HG03064 (cell line): ENCODE data around the gene IGF2R.

Experiments used
- ATAC-seq: cut with Tn5 transposase; IDR thresholded peaks from one replicate; pipeline ENCODE4 v1.9.1; 2021; ENCODE audit warnings: low read depth; ENCODE audit not compliant: unreplicated experiment

IGF2R gene

GRCh38 chr6:159972506-159973268 lies 3.8 kb downstream of the IGF2R start:
- no peak for ATAC-seq

DNA sequence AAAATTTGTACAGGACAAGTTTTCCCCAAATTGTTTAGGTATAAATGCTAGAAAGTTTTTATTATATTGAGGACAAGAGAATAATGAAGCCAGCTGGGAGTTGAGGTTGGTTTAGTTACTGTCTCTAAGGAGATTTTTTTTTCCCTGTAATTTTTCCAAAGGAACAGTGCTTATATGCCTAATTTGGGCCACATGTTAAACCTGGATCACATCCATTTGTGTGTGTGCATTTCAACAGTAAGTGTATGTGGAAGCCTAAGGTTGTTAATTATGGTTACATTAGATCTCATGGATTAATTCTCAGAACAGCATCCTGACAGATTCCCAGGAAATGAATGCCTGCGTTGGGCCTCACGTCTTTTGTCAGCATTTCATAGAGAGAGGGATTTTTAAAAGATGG lies 4.5 kb downstream of the IGF2R start:
- no peak for ATAC-seq

- peak; percentile 37 for ATAC-seq
Observed at GRCh38 chr6:159973951-159974350, 5.1 kb downstream of the IGF2R start.

GRCh38 chr6:159974932-159975331 lies 6.0 kb downstream of the IGF2R start:
- no peak for ATAC-seq

DNA sequence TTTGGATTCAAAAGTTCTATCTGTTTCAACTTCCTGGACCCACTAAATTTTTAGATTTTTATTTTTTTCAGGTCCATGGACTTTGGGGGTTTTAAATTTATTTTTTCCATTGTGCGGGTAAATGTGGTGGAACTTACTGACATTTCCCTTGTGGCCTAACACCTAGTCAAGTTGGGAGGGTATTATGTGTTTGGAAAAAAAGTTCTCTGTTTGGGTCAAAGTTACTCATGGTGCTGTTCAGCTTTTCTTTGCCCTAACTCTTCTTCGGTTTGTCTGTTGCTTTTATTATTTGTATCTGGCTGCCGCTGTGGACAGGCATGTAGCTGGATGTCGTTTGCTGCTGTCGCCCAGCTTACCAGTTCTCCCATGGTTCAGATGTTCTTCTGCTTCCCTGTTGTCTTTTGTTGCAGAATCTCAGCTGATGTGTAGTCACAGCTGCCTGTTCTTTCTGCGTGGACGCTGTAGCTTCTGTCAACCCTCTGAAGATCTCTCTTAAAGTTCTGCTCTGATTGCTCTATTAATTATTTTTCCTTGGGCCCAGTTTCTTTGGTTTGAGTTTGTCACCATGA lies 7.9 kb downstream of the IGF2R start:
- ATAC-seq = no peak

GRCh38 chr6:159977255-159977903 lies 8.5 kb downstream of the IGF2R start:
- no peak for ATAC-seq

GRCh38 chr6:159977904-159978268 lies 9.0 kb downstream of the IGF2R start:
- no peak for ATAC-seq

DNA sequence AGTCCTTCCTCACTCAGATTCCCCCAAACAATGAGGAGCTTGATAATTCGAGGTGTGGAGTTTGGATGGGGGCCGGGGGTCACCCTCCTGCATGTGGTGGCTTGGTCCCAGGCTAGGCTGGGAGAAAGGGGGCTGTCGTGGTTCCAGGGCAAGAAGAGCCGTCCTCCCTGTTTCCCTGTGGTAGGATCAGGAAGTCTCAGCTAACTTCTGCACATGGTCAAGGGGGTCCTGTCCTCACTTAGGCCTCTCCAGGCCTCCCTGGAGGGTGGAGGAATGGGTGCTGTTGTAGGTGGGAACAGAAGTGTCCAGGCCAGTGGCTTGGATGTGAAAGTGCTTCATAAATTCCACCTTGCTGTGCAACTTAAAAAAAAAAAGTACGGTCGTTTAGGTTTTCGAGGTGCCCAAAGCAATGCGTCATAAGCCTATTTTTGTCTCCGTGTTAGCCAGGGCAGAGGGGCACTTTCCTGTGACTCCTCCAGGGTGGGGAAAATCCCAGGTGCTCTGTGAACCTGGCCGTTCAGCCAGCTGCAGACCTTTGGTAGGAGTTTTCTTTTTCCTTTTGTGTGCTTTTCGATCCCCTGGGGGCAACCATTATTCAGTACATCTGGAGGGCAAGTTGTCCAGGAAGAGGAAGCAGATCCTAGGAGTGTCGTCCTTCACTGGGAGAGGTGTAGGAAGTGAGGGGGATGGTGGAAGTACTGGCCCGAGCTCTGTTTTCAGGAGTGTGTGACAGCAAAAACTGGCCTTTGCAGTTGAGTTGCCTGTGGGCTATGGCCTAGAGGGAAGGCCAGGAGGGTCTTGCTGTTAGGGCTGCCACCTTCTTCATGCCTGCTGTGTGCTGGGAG lies 9.6 kb downstream of the IGF2R start:
- ATAC-seq = peak; percentile 14

DNA sequence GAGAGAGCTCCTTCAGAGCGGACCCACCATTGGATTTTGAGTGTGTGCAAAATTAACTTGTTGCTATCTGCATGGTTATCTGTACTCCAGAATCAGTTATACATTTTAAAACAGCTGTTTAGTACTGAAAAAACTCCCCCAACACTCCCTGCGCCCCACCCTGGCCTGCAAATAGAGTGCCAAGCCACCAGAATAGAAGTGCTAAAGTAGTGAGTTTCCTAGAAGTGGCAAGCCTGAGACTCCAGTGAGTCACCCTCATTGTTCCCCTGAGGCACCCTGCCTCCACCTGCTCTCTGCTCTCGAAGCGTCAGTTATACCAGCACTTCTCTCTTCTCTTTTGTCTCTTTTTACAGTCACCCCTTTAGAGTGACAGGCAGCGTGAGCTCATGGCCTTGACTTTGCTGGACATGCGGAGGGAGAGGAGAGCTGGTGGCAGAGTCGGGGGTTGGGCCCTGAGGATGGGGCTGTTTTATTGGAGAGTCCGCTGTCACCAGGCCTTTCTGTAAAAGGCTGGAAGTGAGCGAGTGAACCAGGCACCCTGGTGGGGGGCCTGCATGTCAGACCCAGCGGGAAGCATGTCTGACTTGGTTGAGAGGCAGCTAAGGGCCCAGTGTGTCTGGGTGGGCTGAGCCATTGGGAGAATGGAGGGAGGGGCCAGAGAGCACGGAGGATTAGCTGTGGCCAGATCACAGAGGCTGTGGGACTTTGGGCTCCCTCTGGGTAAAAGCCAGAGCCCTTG lies 10.4 kb downstream of the IGF2R start:
- ATAC-seq = peak; percentile 63

- no peak for ATAC-seq
Observed at GRCh38 chr6:159980474-159980873, 11.6 kb downstream of the IGF2R start.

GRCh38 chr6:159981071-159981402 lies 12.2 kb downstream of the IGF2R start:
- no peak for ATAC-seq

- ATAC-seq = peak; percentile 50
Observed at GRCh38 chr6:159981403-159982245, 12.7 kb downstream of the IGF2R start.

DNA sequence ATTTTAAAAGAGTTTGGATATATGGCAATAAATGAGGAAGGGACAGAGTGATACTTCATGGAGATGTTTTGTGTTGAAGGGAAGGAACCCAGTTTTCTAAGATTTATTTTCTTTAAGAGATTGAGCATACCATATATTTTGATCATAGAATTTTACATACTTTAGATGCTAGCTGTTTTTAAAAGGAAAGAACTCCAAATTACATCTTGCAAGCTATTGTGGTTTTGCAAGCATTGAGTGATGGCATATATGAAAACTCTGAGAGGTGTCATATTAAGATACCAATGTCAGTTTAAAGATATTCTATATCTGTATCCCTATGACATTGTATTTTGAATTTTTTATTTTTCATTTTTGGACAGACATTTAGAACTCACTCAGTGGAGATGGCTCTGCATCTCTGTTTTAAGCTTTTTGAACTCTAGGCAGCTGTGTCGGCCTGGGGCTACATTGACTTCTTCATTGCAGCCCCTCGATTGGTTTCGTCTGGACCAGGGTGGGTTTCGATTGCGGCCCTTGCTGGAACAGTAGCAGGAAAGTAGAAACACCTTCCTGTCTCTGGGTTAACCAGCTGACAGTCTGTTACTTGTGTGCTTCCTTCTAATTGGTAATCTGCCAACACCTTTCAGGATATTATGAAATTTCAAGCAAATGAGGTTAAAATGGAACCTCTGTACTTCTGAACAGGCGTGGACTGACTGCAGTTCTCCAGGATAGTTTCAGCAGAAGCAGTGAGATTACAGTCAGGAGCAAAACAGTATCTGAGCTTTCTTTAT lies 14.0 kb downstream of the IGF2R start:
- no peak for ATAC-seq

GRCh38 chr6:159983641-159984080 lies 14.8 kb downstream of the IGF2R start:
- ATAC-seq = no peak

DNA sequence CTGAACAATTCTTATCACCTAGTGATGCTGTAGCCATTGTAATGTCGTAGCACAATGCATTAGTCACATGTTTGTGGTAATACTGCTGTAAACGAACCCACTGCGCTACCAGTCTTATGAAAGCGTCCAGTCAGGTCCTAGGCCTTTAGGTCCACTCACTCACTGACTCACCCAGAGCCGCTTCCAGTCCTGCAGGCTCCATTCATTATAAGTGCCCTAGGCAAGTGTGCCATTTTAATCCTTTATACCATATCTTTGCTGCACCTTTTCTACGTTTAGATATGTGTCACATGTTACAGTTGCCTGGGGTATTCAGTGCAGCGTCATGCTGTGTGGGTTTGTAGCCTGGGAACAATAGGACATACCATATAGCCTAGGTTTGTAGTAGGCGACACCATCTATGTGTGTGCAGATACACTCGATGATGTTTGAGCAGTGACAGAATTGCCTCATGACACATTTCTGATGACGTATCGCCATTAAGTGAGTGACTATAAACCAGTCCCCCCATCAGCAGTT lies 15.4 kb downstream of the IGF2R start:
- no peak for ATAC-seq

GRCh38 chr6:159985296-159985945 lies 16.5 kb downstream of the IGF2R start:
- ATAC-seq = no peak

DNA sequence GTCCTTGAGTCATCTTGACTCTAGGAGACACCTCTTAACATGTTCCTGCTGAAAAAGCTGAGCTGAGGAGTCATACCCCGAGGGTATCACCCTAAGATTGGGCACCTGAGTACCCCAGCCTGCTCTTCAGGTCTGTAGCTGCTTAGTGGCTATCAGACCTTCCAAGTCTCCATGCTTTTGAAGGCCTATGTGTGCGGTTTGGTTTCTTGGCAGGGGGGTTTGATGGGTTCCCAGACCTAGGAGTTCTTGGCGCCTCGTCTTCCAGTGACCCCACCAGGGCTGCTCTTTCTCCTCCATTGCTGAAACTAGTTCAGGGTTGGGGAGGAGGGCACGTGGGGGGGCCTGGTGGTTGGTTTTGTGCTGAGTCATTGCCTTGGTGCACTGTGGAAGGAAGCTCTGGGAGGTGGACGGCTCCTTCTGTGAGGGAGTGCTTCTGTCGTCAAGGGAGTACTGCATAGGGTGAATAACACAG lies 20.1 kb downstream of the IGF2R start:
- ATAC-seq = no peak
